Glutamatergic neuron (in vitro differentiated cells): ENCODE results near the gene LITAFD. TPM values are rescaled to one million over a fixed set of nuclear protein-coding genes. Genes with fewer than 3 reads are reported as not detected.

Experiments used
- DNase-seq: peaks from one replicate; pipeline ENCODE4 v3.0.0; 2022
- H3K27ac Mint-ChIP-seq: one replicate; pipeline ENCODE4 v1.8.0; 2020; ENCODE audit warnings: mild to moderate bottlenecking, mixed read lengths, inconsistent platforms; ENCODE audit not compliant: unreplicated experiment
- H3K27me3 Mint-ChIP-seq: one replicate; pipeline ENCODE4 v1.8.0; 2020; ENCODE audit warnings: mild to moderate bottlenecking, moderate library complexity, mixed read lengths, inconsistent platforms; ENCODE audit not compliant: unreplicated experiment
- H3K36me3 Mint-ChIP-seq: one replicate; pipeline ENCODE4 v1.8.0; 2020; ENCODE audit warnings: mild to moderate bottlenecking, mixed read lengths, inconsistent platforms; ENCODE audit not compliant: unreplicated experiment
- H3K4me1 Mint-ChIP-seq: one replicate; pipeline ENCODE4 v1.8.0; 2020; ENCODE audit warnings: mild to moderate bottlenecking, low read depth, mixed read lengths, inconsistent platforms; ENCODE audit not compliant: unreplicated experiment
- H3K4me3 Mint-ChIP-seq: one replicate; pipeline ENCODE4 v1.8.0; 2020; ENCODE audit warnings: mild to moderate bottlenecking, mixed read lengths, inconsistent platforms; ENCODE audit not compliant: unreplicated experiment
- H3K9me3 Mint-ChIP-seq: one replicate; pipeline ENCODE4 v1.8.0; 2020; ENCODE audit warnings: mild to moderate bottlenecking, moderate library complexity, mixed read lengths, inconsistent platforms; ENCODE audit not compliant: unreplicated experiment
- CTCF ChIP-seq: fragments of 200-600 bp; sonication (generic); IDR thresholded peaks from one replicate; pipeline ENCODE4 v1.5.0; 2021; ENCODE audit not compliant: partially characterized antibody, unreplicated experiment
- total RNA-seq: library from RNA; stranded (reverse); fragmentation: NEBNext Ultra II Directional; extraction: Animal tissue kit (Norgen Biotek cat#: 25700); gene quantifications from one replicate; pipeline ENCODE4 v1.2.1, GENCODE V29; 2021; ENCODE audit not compliant: unreplicated experiment

Gene LITAFD
- total RNA-seq, 1 donor from 2014 or later: not detected

GRCh38 chr16:8934601-8935000 lies 52.5 kb downstream of the LITAFD start:
- TF ChIP-seq CTCF: no peak
- peaks cover 49% of the 10 kb centered on the region for H3K4me1 Mint-ChIP-seq
- no peaks in the 10 kb centered on the region for H3K36me3 Mint-ChIP-seq
- H3K27ac Mint-ChIP-seq: peak overlapping the region; percentile 33
- peaks cover 2% of the 10 kb centered on the region for H3K27me3 Mint-ChIP-seq
- DNase-seq: no peak
- H3K4me3 Mint-ChIP-seq: no peak overlapping the region
- H3K9me3 Mint-ChIP-seq: no peaks in the 10 kb centered on the region

Other genes with a start within 250 kb of the LITAFD start
- gene ABAT, start 207.7 kb upstream of the LITAFD start, total RNA-seq: 70.9 TPM
- gene TMEM186, start 84.7 kb upstream of the LITAFD start, total RNA-seq: 7.3 TPM
- gene PMM2, start 84.5 kb upstream of the LITAFD start, total RNA-seq: 23.2 TPM
- gene CARHSP1, start 13.3 kb upstream of the LITAFD start, total RNA-seq: 180 TPM
- 167 TPM for gene USP7, start 81.6 kb downstream of the LITAFD start, total RNA-seq
- gene HAPSTR1, start 209.3 kb downstream of the LITAFD start, total RNA-seq: 143 TPM